ENCODE measurements around the gene PCSK1N.
"Not testable (repeated sequence)": the region's sequence is repeated elsewhere in the genome, so short reads cannot be mapped to it uniquely, and the experiment has no call there.

Gene PCSK1N

DNA sequence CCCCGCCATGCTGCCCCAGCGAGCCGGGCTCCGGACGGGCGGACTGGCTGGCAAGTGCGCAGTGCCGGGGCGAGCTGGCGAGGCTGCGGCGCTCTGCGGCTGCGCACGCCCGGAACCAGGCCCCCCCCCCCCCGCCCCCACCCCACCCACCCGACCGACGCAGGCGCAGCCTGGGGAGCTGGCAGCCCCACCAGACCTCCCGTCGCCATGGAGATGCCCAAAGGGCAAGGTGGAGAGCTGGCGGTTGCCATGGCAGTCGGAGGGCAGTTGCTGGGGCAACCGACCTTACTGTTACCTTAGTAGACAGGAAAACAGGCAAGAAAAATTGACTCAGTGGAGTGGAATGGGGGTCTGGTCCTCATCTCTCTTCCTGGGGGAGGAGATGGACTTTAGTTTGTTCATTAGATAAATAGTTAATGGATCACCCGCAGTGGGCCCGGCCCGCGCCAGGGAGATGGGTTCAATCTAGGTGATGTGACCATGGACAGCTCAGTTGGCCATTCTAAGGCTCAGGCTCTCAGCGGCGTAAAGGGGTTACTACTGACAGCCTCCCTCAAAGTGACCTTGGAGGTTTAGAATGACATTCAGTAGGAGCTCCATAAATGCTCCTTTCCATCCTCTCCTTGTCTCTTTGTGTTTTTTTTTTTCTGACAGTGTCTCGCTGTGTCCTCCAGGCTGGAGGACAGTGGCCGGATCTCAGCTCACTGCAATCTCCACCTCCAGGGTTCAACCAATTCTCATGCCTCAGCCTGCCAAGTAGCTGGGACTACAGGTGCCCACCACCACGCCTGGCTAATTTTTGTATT is at the start of gene PCSK1N:
PCSK1N (minus strand) TSS at position 87 of the 806 bp plus-strand sequence; CDS start at position 9, 78 bp downstream.
- DNase-seq = peak; percentile 59 to 60

DNA sequence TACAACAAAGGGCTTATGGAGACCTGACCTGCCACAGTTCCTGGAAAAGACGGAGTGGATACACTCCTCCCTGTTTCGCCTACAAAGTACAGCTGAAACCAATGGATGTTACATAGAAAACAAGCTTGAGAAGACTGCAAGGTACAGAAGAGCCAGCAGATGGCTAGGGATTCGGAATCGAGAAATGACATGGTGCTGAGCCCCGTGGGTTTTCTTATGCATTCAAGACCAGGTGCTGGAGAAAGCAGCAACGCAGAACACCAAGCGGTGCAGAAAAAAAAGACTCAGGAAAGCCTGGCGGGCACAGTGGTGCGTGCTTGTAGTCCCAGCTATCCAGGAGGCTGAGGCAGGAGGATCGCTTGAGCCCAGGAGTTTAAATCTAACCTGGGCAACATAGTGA is 48.3 kb upstream of the PCSK1N start:
- no peak for DNase-seq

GRCh38 chrX:48876944-48877343 is 41.5 kb upstream of the PCSK1N start:
- not testable (repeated sequence) for DNase-seq

DNA sequence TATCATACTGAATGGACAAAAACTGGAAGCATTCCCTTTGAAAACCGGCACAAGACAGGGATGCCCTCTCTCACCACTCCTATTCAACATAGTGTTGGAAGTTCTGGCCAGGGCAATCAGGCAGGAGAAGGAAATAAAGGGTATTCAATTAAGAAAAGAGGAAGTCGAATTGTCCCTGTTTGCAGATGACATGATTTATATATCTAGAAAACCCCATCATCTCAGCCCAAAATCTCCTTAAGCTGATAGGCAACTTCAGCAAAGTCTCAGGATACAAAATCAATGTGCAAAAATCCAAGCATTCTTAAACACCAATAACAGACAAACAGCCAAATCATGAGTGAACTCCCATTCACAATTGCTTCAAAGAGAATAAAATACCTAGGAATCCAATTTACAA is 36.6 kb upstream of the PCSK1N start:
- DNase-seq = not testable (repeated sequence)

DNA sequence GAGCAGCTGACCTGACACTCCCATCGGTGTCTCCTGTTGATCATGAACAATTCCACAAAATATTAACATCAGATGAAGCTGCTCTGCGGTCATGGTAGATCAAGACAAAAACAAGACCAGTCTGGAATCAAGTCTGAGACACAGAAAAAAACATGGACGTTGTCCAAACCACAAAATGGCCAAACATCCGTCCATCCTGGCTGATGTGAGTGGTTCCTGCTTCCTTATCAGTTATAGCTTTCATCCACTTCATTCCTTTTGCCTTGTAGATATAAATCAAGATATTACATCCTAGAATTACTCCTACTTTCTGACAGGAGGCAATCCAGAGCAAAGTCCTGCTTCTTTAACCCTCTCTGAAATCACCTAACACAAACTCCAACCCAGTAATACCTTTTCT is 28.8 kb upstream of the PCSK1N start:
- no peak for DNase-seq

DNA sequence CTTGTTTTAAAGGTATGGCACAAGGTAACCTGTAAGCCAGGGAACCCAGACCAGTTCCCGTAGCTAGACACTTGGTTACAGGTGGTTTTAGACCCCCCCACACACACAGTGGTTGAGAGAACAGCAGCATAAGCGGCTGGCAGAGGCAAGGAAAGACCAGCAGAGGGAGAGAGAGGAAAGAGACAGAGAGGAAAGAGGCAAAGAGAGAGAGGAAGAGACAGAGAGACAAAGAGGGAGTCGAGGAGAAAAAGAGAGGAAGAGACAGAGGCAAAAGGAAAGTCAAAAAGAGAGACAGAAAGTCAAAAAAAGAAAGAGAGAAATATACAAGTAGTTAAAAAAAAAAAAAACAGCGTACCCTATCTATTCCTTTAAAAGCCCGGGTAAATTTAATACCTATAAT is 19.5 kb upstream of the PCSK1N start:
- peak in 1 of 2 donors; percentile 30 for DNase-seq

GRCh38 chrX:48854121-48854804 is 18.9 kb upstream of the PCSK1N start:
- not testable (repeated sequence) for DNase-seq

DNA sequence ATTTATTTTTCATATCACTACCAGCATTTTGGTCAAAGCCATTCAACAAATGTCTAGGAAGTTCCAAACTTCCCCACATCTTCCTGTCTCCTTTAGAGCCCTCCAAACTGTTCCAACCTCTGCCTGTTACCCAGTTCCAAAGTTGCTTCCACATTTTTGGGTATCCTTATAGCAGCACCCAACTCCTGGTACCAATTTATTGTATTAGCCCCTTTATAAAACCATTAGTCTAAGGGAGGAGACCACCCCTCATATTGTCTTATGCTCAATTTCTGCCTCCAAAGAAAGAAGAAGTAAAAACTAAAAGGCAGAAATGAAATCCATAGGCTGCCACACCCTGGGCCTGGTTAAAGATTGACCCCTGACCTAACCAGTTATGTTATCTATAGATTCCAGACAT is 18.1 kb upstream of the PCSK1N start:
- not testable (repeated sequence) for DNase-seq

DNA sequence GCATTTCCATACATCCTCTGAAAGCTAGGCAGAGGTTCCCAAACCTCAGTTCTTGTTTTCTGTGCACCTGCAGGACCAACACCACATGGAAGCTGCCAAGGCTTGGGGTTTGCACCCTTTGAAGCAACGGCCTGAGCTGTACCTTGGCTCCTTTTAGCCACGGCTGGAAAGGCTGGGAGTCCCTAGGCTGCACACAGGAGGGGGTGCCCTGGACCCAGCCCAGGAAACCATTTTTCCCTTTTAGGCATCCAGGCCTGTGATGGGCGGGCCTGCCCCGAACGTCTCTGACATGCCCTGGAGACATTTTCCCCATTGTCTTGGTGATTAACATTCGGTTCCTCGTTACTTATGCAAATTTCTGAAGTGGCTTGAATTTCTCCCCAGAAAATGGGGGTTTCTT is 17.4 kb upstream of the PCSK1N start:
- DNase-seq = no peak

DNA sequence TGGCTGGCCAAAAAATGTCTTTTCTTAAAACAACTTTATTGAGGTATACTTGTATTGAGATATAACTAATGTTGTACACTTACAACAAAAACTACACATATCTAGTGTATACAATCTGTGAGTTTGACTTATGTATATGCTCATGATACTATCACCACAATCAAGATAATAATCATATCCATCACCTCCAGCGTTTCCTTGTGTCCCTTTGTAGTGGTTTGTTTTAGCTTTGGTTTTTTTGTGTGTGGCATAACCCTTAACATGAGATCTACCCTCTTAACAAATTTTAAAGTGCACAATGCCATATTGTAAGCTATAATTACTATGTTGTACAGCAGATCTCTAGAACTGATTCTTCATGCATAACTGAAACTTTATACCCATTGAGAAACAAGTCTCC is 13.4 kb upstream of the PCSK1N start:
- DNase-seq = peak in 1 of 2 donors; percentile 20

- no peak for DNase-seq
Observed at GRCh38 chrX:48839686-48840085, 4.3 kb upstream of the PCSK1N start.

- DNase-seq = no peak
Observed at GRCh38 chrX:48834383-48834709, 1.1 kb downstream of the PCSK1N start.

GRCh38 chrX:48833542-48834138 is 1.8 kb downstream of the PCSK1N start:
- no peak for DNase-seq

DNA sequence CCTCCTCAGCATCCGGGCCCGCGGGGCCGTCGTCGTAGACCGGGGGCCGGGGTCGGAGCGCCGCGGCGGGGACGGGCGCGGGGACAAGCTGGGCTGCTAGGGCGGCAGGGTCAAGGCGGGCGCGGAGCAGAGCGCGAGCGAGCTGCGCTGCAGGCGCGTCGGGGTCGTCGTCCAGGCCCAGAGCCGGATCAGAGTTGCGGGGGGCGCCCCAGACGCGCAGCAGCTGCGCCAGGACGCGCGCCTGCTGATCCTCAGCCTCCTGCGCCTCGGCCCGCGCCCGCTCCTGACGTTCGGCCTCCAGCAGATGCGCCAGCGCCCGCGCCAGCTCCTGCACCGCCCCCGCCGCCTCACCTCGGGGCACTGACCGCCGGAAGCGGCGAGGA is 3.5 kb downstream of the PCSK1N start:
- no peak for DNase-seq

DNA sequence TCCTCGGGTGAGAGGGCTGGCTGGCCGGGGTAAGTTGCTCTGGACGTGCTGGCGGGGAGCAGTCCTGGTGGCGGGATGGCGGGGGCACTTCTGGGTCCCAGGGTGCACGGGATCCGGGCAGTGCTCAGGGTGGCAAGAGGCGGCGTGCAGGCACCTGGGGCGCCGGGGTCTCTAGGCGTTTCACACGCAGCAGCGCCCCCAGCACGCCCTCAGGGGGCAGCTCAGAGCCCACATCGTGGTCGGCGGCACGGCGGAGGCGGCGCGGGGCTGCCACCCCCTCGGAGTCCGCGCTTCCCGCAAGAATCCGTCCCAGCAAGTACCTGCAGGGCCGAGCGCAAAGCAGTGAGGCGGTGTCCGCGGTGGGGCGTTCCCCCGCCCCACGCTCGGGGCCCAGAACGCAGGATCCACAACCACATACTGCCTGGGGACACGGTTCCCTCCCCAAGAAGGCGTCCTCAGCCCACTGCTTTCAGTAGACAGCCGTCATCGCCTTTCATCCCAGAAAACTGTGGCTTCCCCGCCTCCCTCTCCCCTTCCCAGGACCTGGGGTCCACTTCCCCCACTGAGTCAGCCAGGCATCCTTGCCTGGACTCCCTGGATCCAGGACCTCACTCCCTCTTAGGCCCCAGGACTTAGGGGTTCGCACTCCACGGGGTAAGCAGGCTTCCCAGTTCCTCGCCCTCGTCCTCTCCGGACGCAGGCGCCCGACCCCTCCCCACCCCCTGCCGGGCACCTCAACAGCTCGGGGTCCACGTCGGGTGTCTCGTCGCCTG is 4.1 kb downstream of the PCSK1N start:
- DNase-seq = no peak

- no peak for DNase-seq
Observed at GRCh38 chrX:48829016-48829735, 6.2 kb downstream of the PCSK1N start.

- no peak for DNase-seq
Observed at GRCh38 chrX:48827654-48827968, 7.8 kb downstream of the PCSK1N start.

DNA sequence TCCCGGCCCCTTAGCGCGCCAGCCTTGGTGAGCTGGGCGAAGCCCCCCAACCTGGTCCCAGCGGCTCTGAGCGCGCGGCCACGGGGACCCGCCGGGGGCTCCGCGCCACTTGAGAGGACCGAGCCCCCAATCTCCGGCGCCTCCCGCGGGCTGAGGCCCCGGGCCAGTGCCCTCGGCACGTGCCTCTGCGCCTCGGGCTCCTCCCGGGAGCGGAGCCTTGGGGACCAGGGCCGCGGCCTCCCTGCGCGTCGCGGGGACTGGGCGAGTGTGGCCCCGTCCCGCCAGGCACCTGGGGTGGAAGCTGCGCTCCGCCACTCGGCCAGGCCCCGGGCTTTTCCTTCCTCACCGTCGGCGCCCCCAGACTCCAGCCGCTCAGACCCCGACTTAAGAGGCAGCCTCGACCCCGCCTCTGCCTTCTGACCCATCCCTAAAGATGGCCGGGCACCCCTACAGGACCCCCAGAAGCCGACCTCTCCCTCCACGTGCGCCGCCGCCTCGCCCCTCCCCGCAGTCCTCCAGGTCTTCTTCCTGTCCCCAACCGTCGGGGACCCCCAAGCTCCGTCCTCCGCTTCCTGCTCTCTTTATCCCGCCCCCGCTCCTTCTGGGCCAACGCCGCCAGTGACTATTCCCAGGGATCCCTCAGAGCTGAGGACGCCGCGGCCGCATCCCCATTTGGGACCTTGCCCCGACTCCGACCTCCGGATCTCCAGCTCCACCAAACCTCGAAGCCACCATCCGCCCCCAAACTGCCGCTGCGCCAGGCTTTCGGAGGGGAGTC is 8.3 kb downstream of the PCSK1N start:
- no peak for DNase-seq

GRCh38 chrX:48826135-48826875 is 9.1 kb downstream of the PCSK1N start, which contains the start of gene ERAS:
TSS of gene ERAS (plus strand) at chrX:48826513. CDS start at chrX:48829124, 2,611 bp downstream.
- peak in 1 of 2 donors; percentile 22 for DNase-seq

DNA sequence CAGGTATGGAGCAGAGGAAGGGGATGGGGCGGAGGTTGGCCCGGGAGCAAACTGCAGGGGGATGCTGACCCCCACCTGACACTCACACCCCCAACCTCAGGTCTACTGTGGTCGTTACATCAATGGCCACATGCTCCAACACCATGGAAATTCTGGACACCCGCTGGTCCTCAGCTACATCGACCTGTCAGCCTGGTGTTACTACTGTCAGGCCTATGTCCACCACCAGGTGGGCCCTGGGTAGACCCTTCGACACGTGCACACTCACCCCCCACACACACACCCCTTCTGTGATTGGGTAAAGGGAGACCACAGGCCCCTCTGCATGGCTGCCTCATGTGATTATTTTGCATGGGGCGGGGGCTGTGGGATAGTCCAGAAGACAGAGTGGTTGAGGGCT is 11.3 kb downstream of the PCSK1N start:
- no peak for DNase-seq

GRCh38 chrX:48823053-48823452 is 12.4 kb downstream of the PCSK1N start:
- DNase-seq = no peak
